NCI-H1417 treated with DMSO at 0.1 percent for 48 hours (cell line): ENCODE data around the gene KIRREL1.

ENCODE experiments used
- DNase-seq: peaks from one replicate; lab custom pipeline; 2025; lab: John Stamatoyannopoulos, UW

KIRREL1 gene

DNA sequence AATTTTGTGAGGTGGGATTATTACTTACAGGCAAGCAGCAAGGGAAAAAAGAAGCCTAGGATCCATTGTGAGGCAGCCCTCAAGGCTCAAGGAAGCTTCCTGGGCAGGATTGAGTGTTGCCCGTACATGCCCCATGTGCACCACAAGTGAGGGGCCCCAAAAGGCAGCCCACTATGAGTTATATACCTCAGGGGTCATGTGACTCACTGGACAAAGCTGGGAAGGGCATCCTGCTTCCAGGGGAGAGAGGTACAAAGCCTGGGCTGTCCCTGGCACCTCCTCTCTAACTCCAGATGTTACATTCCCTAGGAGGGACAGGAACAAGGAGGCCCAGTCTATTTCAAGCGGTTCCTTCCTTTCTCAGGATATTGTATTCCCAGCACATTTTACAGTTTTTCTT is 153.3 kb downstream of the KIRREL1 start:
- no peak for DNase-seq

DNA sequence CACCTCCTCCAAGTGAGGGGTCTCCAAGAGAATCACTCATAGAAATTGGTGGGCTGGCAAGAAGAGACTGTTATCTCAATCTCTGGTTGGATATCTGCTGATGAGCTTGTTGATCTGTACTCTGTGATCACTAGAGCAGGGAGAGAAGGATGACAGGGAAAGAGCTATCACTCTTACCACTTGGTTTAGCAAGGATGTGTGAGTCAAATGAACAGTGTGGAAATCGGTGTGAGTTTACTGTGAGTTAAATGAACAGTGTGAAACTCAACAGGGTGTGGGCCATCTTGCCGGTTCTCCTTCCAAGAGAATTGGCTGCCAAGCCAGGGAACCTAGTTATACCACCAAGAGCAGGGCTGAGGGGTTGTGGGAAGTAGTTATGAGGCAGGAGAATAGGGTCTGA is 154.0 kb downstream of the KIRREL1 start:
- no peak for DNase-seq

- no peak for DNase-seq
Observed at GRCh38 chr1:158147869-158148268, 154.4 kb downstream of the KIRREL1 start.

DNA sequence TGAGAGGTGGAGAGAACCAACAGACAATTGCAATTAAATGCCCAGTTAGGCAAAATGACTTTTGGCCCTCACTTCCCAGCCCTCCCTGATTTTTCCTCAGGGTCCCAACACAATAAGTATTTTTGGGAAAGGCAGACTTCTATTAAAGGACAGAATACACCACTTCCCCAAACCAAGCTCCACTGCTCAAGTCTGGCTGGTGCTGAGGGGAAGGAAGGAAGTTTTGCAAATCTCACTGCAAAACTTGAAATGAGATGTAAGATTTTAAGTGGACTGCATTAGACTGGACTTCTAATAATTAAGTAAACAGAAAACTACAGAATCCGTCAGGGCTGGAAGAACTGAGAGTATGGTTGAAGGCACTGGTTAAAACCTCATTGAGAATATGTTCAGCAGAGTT is 155.0 kb downstream of the KIRREL1 start:
- DNase-seq = no peak

DNA sequence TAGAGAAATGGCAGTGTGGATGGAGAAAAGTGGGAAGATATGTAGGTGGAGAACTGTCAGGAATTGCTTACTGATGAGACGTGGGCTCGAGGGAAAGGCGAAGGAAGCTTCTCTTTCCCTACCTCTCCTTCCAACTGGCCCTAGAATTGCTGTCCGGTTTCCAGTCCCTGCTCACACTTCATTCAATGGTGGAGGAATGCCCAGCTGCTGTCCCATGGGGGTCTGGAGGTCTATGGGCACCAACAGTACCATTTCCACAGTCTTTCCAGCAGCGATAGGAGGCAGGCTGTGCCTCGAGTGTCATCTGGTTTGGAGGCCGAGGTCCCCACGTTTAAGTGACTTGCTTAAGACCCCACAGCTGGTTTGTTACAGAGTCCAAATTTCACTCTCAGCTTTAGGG is 155.7 kb downstream of the KIRREL1 start:
- no peak for DNase-seq
